Vagina (tissue), 2 donors: ENCODE measurements around the gene SRRM3.
A peak's percentile ranks its signal among the peaks of the same experiment; 100 is the strongest.

Experiments used
- POLR2A ChIP-seq, 2 donors: fragments of 450-650 bp; IDR thresholded peaks; one replicate each; pipeline ENCODE4 v1.6.1; 2017; ENCODE audit warnings: antibody characterized with exemption in 2 of 2, mild to moderate bottlenecking in 2 of 2, moderate library complexity in 2 of 2
- TF ChIP-seq, protein P1 (sequence below), 3 experiments: fragments of 450-650 bp in 2 of 3; fragments of 200-600 bp in 1 of 3; sonication (generic) in 1 of 3; IDR thresholded peaks; one replicate each; pipeline ENCODE4 v1.5.1; 2017 to 2019; ENCODE audit warnings: antibody characterized with exemption in 3 of 3, mild to moderate bottlenecking in 2 of 3, moderate library complexity in 2 of 3

DNA sequence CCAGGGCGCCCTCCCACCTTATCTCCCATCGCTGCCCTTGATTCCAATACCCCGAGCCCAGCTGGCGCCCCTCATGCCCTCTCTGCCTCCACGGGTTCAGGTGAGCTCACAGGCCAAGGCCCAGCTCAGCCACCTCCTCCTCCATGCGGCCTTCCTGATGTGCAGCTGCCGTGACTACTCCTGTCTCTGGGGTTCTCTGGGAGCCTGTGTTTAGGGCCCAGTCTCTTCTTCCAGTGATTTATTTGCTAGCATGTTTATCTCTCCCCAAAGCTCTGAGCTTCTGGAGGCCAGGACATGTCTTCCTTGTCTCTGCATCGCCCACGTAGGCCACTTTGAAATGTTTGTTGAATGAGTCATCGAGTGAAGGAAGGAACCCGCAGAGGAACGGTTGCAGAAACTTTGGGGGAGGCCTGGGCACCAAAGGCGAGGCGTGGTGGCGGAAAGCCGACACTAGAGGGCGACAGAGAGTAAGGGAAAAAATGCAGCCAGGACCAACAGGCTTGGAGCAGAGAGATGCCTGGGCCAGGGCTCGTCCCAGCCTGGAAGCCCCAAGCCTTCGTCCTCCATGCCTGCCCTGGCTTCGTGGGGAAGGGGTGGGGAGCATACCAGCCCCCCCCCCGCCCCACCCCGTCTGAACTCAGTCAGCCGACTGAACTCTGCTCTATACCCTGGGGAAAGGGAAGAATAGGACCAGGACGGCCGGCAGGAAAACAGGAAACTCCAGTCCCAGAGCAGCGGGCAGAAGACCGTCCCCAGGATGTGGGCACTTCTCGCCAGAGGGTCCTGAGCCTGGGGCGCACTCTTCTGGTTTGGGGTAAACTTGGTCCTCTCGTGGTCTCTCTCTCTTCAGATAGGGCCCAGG is 89.9 kb downstream of the SRRM3 start:
- TF ChIP-seq, protein P1, sequence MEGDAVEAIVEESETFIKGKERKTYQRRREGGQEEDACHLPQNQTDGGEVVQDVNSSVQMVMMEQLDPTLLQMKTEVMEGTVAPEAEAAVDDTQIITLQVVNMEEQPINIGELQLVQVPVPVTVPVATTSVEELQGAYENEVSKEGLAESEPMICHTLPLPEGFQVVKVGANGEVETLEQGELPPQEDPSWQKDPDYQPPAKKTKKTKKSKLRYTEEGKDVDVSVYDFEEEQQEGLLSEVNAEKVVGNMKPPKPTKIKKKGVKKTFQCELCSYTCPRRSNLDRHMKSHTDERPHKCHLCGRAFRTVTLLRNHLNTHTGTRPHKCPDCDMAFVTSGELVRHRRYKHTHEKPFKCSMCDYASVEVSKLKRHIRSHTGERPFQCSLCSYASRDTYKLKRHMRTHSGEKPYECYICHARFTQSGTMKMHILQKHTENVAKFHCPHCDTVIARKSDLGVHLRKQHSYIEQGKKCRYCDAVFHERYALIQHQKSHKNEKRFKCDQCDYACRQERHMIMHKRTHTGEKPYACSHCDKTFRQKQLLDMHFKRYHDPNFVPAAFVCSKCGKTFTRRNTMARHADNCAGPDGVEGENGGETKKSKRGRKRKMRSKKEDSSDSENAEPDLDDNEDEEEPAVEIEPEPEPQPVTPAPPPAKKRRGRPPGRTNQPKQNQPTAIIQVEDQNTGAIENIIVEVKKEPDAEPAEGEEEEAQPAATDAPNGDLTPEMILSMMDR (IDR thresholded peaks at IDR 0.05) = peak; percentile 91 to 99 (median 96)
- TF ChIP-seq POLR2A (IDR thresholded peaks at IDR 0.05) = peak in 1 of 2 donors; percentile 1
